ENCODE data around the gene KCNH5.

KCNH5 gene, protein sequence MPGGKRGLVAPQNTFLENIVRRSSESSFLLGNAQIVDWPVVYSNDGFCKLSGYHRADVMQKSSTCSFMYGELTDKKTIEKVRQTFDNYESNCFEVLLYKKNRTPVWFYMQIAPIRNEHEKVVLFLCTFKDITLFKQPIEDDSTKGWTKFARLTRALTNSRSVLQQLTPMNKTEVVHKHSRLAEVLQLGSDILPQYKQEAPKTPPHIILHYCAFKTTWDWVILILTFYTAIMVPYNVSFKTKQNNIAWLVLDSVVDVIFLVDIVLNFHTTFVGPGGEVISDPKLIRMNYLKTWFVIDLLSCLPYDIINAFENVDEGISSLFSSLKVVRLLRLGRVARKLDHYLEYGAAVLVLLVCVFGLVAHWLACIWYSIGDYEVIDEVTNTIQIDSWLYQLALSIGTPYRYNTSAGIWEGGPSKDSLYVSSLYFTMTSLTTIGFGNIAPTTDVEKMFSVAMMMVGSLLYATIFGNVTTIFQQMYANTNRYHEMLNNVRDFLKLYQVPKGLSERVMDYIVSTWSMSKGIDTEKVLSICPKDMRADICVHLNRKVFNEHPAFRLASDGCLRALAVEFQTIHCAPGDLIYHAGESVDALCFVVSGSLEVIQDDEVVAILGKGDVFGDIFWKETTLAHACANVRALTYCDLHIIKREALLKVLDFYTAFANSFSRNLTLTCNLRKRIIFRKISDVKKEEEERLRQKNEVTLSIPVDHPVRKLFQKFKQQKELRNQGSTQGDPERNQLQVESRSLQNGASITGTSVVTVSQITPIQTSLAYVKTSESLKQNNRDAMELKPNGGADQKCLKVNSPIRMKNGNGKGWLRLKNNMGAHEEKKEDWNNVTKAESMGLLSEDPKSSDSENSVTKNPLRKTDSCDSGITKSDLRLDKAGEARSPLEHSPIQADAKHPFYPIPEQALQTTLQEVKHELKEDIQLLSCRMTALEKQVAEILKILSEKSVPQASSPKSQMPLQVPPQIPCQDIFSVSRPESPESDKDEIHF

DNA sequence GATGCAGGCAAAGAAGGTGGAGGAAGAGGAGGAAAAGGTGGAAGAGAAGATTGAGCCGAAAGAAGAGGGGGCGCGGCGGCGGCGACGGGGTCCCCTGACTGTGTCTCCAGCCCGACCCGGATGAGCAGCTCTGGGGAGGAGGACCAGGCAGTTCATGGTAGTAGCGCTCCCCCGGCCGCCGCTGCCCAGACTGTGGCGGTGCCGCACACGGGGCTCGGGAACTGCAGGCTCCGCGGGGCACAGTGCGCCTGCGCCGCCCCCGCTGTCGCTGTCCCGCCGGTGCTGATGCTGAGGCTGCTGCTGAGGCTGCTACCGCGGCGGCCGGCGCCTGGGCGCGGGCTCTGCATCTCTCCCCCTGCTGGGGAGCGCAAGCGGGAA, at the start of gene KCNH5:
Gene KCNH5 (minus strand): TSS at position 225 of the 378 bp plus-strand sequence. CDS start 272 bp downstream, outside the sequence.
- peak; percentile 83 for DNase-seq

DNA sequence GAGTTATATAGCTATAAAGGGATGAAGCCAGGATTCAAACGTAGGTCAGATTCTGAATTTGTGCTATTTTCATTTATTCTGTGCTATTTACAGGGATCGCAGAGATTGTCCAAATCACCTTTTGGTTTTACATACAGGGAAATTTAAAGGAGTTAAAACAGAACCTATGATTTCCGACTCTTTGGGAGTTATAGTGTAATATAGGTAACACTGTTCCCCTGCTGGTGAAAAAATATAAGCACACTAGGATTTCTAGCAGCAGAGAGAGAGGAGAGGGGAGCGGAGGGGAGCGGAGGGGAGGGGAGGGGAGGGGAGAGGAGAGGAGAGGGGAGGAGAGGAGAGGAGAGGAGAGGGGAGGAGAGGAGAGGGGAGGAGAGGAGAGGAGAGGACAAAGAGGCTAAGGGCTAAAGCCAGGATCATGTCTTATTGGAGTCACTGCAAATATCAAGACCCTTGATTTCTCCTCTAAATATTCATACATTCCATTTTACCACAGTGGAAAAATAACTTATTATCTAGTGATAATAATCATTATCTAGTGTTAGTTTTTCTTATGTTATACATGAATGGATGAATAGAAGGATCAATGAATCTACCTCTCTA, 46.2 kb upstream of the KCNH5 start:
- DNase-seq = no peak

DNA sequence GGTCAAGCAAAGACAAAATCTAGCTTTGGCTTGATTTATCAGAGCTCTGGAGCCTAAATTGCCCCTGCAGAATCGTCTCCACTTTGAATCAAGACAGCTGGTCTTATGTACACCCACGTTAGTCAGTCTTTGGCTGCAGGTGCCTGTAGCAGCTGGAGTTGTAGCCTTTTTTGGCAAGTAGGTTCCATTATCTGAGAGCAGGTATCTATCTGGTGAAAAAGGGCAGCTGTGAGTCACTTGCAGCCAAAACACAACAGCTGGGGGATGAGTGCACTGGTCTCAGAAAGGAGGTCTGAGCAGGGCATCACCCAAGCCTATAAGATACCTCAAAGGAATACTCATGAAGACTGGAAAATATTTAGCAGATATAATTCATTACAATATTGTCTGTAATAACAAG, 43.6 kb upstream of the KCNH5 start:
- DNase-seq = peak; percentile 58

- DNase-seq = no peak
These were observed 33.3 kb upstream of the KCNH5 start for GRCh38 chr14:63078569-63078968.

DNA sequence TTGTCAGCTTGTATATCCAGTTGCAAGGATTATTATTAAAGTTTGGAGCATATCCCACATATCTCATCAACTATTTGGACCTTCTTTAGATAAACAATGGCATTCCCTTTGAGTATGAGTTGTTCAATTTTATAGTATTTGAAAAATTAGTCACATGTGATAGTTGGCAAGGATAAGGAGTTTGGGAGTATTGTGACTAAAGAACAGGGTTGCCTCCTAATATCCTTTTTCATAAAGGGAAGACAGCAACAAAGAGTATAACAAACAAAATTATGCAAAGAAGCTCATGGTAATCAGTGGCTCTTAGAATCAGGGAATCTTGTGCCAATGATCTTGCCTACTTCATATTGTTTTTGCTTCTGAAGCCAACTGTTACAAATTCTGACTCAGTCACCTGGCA, 31.2 kb upstream of the KCNH5 start:
- DNase-seq = no peak

GRCh38 chr14:63055631-63056030, 10.4 kb upstream of the KCNH5 start:
- no peak for DNase-seq

DNA sequence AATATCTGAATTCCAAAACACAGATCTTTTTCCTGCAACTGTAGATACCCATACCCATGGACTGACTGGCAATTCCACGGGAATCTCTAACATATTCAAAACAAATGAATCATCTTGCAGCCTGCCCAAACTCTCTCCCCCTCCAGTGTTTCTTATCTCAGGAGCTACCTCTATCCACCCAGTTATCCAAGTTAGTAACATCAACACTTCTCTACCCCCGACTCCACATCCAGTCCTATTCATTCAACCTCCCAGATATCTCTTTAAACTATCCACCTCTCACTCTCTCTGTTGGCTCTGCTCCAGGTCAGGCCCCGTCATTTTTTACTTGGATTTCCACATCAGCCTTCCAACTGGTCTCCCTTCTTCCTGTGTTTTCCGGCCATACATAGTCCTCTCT, 6.7 kb upstream of the KCNH5 start:
- no peak for DNase-seq

GRCh38 chr14:63051301-63051700, 6.0 kb upstream of the KCNH5 start:
- no peak for DNase-seq

- DNase-seq = no peak
These were observed 5.4 kb upstream of the KCNH5 start for GRCh38 chr14:63050694-63051093.

- DNase-seq = no peak
These were observed 1.3 kb upstream of the KCNH5 start for GRCh38 chr14:63046339-63047268.

DNA sequence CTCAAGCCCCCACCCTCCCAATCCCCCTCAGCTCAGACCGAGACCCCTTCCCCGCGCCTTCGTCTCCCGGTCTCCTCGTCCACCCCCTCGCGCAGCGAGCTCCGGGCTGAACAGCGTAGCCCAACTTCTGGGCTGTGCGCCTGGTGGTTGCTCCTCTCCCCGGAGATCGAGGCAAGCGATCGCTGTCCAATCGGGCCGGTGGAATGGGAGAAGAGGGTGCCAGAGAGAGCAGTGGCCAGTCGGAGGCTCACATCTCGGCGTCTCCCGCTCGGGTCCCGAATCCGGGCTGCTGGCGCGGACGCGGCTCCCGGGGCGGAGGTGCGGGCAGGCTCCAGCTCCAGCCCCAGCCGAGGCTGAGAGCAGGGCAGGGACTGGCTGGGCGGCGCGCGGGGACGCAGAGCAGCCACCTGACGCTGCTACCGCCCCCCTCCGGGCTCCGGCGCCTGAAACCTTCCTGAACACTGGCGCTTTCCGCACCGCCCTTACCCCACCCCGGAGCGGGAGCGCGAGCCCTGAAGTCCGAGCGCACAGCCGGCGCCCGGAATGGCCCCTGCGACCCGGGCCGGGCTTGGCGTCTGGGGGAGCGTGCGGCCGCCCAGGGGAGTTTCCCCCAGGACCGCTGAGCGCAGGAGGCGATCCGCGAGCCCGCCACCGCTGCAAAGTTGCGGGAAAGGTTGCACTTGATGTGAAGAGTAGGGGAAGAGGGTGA, 508 bp upstream of the KCNH5 start:
- DNase-seq = peak; percentile 70

GRCh38 chr14:63039866-63040265, 5.4 kb downstream of the KCNH5 start:
- peak; percentile 77 for DNase-seq

DNA sequence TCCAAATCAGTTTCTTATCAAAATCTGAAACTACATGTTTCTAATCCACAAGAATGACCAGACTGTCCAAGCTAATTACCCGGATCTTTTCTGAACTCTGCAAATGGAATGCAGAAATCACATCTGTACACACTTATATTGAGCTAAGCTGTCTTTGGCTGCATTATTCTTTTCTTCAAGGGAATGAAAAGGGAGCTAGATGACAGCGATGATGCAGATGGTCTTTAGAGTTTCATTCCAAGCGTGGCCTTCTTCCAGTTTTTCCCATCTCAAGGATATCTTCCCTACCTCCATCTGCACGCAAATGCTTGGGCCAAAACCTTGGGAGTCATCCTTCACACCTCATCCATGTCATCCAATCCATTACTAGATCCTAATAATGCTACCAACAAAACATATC, 12.6 kb downstream of the KCNH5 start:
- no peak for DNase-seq

GRCh38 chr14:63032076-63032475, 13.2 kb downstream of the KCNH5 start:
- DNase-seq = no peak

GRCh38 chr14:63030113-63030512, 15.1 kb downstream of the KCNH5 start:
- DNase-seq = no peak

GRCh38 chr14:63027719-63028118, 17.5 kb downstream of the KCNH5 start:
- no peak for DNase-seq

DNA sequence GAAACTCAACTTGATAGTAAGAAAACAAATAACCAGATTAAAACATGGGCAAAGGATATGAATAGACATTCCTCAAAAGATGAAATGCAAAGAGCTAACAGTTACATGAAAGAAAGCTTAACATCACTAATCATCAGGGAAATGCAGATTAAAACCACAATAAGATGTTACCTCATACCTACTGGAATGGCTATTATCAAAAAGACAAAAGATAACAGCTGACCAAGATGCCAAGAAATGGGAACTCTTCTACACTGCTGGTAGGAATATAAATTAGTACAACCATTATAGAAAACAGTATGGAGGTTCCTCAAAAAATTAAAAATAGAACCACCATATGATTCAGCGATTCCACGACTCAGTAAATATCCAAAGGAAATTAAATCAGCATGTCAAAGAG, 18.8 kb downstream of the KCNH5 start:
- no peak for DNase-seq

DNA sequence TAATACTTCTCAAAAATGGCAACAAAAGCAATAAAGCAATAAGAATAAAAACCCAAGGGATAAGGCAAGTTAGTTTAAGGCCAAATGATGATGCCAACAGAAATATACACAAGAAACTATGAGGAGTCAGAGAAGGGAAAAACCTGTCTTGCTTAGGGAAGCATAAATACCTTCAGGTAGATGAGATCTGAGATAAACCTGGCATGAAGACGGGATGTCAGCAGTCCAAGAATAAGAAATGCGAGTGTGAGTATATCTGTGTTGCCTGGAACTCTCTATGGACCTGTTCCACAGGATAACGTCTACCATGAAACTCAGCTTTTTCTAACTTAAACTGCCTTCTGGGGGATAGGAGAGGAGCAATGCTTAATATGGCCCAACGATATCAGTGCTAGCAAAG, 30.6 kb downstream of the KCNH5 start:
- DNase-seq = no peak

- no peak for DNase-seq
These were observed 33.1 kb downstream of the KCNH5 start for GRCh38 chr14:63012171-63012570.

- no peak for DNase-seq
These were observed 33.6 kb downstream of the KCNH5 start for GRCh38 chr14:63011623-63012022.

GRCh38 chr14:63009495-63009894, 35.8 kb downstream of the KCNH5 start:
- DNase-seq = no peak

- no peak for DNase-seq
These were observed 38.7 kb downstream of the KCNH5 start for GRCh38 chr14:63006531-63006930.
